LNCAP (cell line): ENCODE results near the gene OSBPL10.

ENCODE experiments used
- TF ChIP-seq, protein P1 (sequence below): fragments of 450-650 bp; IDR thresholded peaks from 2 replicates; pipeline ENCODE4 v1.5.1; 2017; ENCODE audit warnings: mild to moderate bottlenecking

The OSBPL10 gene

DNA sequence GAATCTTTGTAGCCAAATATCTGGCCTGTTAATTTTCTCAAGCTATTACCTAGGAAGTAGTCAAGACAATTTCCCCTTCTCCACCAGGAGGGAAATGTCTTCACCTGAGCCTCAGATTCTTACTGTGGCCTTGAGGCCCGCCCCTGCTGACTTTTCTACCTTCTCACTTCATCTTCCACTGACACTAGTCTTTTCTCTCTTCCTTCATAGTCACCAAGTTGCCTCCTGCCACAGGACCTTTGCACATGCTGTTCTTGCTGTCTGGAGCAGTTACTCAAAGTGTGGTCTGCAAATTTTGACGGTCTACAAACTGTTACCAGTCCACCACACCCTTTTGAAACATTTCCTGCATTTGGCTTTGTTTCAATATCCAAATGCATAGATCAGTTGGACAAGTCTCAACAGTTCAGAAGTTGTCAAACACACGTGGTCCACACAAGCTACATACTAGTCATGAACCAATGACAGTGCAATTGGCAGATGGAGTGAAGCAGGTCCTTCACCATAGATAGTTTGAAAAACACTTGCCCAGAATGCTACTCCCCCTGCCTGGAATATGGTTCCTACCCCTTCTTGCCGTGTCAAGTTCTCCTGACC is 100.5 kb downstream of the OSBPL10 start:
- TF ChIP-seq, protein P1, sequence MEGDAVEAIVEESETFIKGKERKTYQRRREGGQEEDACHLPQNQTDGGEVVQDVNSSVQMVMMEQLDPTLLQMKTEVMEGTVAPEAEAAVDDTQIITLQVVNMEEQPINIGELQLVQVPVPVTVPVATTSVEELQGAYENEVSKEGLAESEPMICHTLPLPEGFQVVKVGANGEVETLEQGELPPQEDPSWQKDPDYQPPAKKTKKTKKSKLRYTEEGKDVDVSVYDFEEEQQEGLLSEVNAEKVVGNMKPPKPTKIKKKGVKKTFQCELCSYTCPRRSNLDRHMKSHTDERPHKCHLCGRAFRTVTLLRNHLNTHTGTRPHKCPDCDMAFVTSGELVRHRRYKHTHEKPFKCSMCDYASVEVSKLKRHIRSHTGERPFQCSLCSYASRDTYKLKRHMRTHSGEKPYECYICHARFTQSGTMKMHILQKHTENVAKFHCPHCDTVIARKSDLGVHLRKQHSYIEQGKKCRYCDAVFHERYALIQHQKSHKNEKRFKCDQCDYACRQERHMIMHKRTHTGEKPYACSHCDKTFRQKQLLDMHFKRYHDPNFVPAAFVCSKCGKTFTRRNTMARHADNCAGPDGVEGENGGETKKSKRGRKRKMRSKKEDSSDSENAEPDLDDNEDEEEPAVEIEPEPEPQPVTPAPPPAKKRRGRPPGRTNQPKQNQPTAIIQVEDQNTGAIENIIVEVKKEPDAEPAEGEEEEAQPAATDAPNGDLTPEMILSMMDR: no peak

- TF ChIP-seq, protein P1: no peak
Observed at GRCh38 chr3:31880020-31880419, 101.0 kb downstream of the OSBPL10 start.

DNA sequence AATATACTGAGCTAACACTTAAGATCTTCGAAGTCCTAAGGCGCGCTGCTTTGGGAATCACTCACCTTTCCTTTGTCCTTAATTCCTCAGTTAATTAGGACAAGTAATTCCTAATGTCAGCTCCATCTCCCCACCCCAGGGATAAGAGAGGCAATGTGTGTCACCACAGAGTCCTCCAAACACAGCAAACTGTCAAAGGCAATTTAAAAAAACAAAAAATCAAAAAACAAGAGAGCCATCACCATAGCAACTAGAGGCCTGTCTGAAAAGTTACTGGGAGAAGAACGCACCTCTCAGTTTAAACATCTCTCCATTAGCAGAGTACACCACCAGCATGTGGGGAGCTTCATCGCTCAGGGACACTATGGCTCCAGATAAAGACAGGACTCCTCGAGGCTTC is 101.7 kb downstream of the OSBPL10 start:
- TF ChIP-seq, protein P1: no peak

DNA sequence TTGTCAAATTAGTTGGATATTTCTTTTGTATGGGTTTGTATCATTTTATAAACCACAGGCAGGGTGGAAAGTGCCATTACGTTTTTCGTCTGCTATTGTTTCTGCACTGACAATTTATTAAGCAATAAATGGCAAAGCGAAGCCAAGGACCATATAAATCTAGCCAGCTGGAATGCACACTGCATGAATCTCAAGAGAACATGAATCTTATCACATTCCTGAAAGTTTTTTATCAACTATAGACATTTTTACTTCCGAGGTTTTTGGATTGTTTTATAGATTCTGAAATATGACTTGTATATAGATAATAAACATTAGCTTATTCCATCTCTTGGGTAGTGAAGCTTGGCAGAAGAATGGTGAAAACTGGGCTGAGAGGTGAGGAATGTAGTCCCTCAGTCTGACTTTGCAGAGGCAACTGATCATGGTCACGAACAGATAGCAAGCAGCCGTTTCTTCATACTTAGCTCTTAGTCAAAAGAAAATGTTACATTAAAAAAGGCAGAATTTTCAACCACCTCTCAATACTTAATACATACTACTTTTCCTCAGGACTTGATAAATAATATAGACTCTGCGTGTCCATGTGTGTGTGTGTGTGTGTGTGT is 102.7 kb downstream of the OSBPL10 start:
- TF ChIP-seq, protein P1: no peak

DNA sequence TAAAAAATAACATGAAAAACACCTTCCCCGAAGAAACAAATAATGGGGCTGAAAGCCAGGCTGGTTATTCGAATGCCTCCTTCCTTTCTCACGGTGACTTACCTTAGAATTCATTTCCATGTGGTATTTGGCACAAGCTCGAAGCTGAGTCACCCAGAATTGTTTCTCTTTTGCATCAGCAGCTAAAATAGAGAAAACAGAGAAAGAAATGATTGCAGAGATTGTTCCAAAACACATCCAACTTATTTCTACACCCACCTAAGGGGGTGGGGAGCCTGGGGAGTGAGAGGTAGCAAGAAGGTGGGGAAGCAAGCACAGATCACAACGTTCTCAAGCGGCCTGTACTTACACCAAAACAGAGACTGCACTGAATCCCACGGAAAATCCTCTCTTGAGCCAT is 104.7 kb downstream of the OSBPL10 start:
- TF ChIP-seq, protein P1: no peak

GRCh38 chr3:31875437-31875836 is 105.6 kb downstream of the OSBPL10 start:
- TF ChIP-seq, protein P1: no peak

- TF ChIP-seq, protein P1: no peak
Observed at GRCh38 chr3:31873254-31873820, 107.7 kb downstream of the OSBPL10 start.
